Measurements from ENCODE around the gene CFAP97D1. TPM values are rescaled to one million over a fixed set of nuclear protein-coding genes. Genes with fewer than 3 reads are reported as not detected.

CFAP97D1 gene
- total RNA-seq, 2 experiments from 2014 or later: not detected

DNA sequence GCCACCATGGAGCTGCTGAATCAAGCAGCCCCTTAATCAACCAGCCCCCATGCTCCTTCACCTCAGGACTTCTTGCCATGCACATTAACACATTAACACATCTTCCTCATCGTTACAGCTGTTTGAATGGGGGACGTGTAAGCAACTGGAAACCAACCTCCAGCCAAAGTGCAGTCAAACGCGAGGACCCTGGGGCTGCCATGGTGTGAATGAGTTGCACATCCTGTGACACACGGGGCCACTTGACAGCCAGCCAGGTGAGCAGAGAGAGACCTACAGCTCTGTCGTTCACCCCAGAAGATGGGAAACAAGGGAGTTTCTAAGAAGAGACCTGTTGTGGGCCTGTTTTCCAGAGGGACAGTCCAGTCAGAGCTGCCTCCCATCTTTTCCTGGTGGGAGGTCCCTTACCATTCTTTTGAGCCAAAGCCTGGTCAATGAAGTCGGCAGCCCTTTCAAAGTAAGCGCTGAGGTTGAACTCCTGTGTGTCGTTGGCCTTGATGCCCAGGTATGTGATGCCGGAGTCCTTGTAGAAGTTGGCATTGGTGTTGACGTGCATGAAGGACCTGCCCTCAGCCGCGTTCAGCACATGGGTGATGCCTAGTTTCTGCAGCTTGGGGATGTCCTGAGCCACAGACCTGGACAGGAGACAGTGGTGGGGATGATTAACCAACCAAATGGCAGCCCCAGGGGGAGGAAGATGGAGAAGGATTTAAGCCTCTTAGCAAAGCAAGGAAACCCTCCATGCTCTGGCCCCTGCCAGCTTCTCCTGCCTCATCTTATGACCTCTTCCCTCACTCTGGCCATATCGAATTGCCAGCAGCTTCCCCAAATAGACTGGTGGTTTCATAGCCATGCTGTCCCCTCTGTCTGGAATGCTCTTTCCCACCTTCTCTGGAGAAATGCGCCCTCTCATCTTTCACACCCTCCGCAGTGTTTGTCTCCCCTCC lies 5.7 kb upstream of the CFAP97D1 start:
- Histone ChIP-seq H2AFZ (ENCODE audit: low read length) (no peak overlapping the region), H3K4me3 (ENCODE audit: low read depth, low read length, poor library complexity, severe bottlenecking) (no peak overlapping the region), H4K20me1 (ENCODE audit: insufficient read depth, low read length) (no peaks in the 10 kb centered on the region), H3K27ac (ENCODE audit: low read depth, low read length, poor library complexity, severe bottlenecking) (no peak overlapping the region), H3K36me3 (ENCODE audit: insufficient read depth, low read length) (no peaks in the 10 kb centered on the region), H3K79me2 (ENCODE audit: insufficient read depth, low read depth, low read length) (no peaks in the 10 kb centered on the region), H3K9me3 (ENCODE audit: low read length) (no peaks in the 10 kb centered on the region), H3K9me2 (ENCODE audit: insufficient read depth, low read length) (no peaks in the 10 kb centered on the region), H3K4me2 (ENCODE audit: low read length) (no peak overlapping the region), H3K4me1 (ENCODE audit: insufficient read depth, low read length, poor library complexity, severe bottlenecking) (peaks cover 11% of the 10 kb centered on the region)
- TF ChIP-seq EZH2phosphoT487 (IDR thresholded peaks at IDR 0.05; ENCODE audit: borderline replicate concordance, low read depth, low read length) (no peak), CTCF (conservative IDR thresholded peaks at IDR 0.05; ENCODE audit: low read length) (no peak)
- intact Hi-C loops (cut with micrococcal nuclease; ENCODE audit: unreplicated experiment): no loop called here
- no TSS peak for BruUV-seq (replicated peaks)
- no peak for DNase-seq (ENCODE audit: low spot score)
- CTCF ChIA-PET (ENCODE audit: unreplicated experiment): interaction anchor here (1.2 kb wide), 1 partner anchor 9 kb away, joined by 4 read pairs; no protein-coding TSS in a partner anchor
- POLR2A ChIA-PET: no interaction called here

- H3K9me3 ChIP-seq (ENCODE audit: low read length): no peaks in the 10 kb centered on the region
- no peaks in the 10 kb centered on the region for H3K36me3 ChIP-seq (ENCODE audit: insufficient read depth, low read length)
- no TSS peak for BruUV-seq (replicated peaks)
- H4K20me1 ChIP-seq (ENCODE audit: insufficient read depth, low read length): no peaks in the 10 kb centered on the region
- peak; percentile 80 for DNase-seq (ENCODE audit: low spot score)
- intact Hi-C loops (cut with micrococcal nuclease; ENCODE audit: unreplicated experiment): no loop called here
- TF ChIP-seq CTCF (conservative IDR thresholded peaks at IDR 0.05; ENCODE audit: low read length) (no peak), EZH2phosphoT487 (IDR thresholded peaks at IDR 0.05; ENCODE audit: borderline replicate concordance, low read depth, low read length) (no peak)
- H3K4me3 ChIP-seq (ENCODE audit: low read depth, low read length, poor library complexity, severe bottlenecking): peak within 1 kb of the TSS; percentile 96
- H3K79me2 ChIP-seq (ENCODE audit: insufficient read depth, low read depth, low read length): no peaks in the 10 kb centered on the region
- H3K9me2 ChIP-seq (ENCODE audit: insufficient read depth, low read length): no peaks in the 10 kb centered on the region
- CTCF ChIA-PET (ENCODE audit: unreplicated experiment): no interaction called here
- H3K4me1 ChIP-seq (ENCODE audit: insufficient read depth, low read length, poor library complexity, severe bottlenecking): peaks cover 13% of the 10 kb centered on the region
- POLR2A ChIA-PET: no interaction called here
- H2AFZ ChIP-seq (ENCODE audit: low read length): peak within 1 kb of the TSS; percentile 97
- peak within 1 kb of the TSS; percentile 99 for H3K4me2 ChIP-seq (ENCODE audit: low read length)
- no peak within 1 kb of the TSS for H3K27ac ChIP-seq (ENCODE audit: low read depth, low read length, poor library complexity, severe bottlenecking)
Observed at GRCh38 chr17:43778337-43779144, 1.7 kb upstream of the CFAP97D1 start, which contains the start of gene DUSP3. TSS of gene DUSP3 (minus strand) at chr17:43778977. CDS start at chr17:43778924, 53 bp downstream.
